ENCODE data around the gene UFC1. TPM values are rescaled to one million over a fixed set of nuclear protein-coding genes. Genes with fewer than 3 reads are reported as not detected.

UFC1 gene
- total and polyA plus RNA-seq, 2 donors (not counting 3 experiments of a cell fraction or from before 2014, with no cell fraction given) = 102 to 149 TPM

DNA sequence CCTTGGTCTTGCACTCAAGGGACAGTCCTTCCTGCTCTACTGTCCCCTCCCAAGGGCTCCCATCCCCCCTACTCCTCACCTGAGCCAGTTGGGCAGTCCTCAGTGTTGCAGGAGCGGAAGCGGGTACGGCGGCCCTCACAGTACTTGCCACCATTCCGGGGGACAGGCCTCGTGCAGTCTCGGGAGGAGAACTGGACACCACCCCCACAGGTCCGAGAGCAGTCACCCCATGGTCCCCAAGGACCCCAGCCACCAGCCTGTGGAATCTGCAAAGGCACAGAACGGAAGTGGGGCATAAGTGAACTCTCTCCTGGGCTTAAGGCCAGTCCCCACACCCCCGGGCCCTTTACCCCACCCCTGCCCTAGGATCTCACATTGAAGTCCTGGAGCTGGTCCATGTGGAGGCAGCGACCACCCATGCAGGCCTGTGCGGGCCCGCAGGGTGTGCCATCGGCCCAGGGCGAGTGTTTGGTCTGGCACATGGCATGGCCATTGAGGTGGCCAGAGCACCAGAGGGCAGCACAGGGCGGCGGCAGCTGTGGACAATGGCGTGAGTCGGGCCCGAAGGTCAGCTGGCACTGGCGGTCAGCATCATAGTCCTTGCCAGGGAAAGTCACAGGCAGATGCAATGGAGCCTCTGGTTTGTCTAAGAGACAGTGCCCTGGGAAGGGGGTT lies 39.9 kb downstream of the UFC1 start:
- TF ChIP-seq MYC (IDR thresholded peaks at IDR 0.05; ENCODE audit: low read depth, low read length) (peak; percentile 49), POLR2A (IDR thresholded peaks at IDR 0.05; ENCODE audit: low read depth, low read length) (no peak)
- TF ChIP-seq, protein P1, sequence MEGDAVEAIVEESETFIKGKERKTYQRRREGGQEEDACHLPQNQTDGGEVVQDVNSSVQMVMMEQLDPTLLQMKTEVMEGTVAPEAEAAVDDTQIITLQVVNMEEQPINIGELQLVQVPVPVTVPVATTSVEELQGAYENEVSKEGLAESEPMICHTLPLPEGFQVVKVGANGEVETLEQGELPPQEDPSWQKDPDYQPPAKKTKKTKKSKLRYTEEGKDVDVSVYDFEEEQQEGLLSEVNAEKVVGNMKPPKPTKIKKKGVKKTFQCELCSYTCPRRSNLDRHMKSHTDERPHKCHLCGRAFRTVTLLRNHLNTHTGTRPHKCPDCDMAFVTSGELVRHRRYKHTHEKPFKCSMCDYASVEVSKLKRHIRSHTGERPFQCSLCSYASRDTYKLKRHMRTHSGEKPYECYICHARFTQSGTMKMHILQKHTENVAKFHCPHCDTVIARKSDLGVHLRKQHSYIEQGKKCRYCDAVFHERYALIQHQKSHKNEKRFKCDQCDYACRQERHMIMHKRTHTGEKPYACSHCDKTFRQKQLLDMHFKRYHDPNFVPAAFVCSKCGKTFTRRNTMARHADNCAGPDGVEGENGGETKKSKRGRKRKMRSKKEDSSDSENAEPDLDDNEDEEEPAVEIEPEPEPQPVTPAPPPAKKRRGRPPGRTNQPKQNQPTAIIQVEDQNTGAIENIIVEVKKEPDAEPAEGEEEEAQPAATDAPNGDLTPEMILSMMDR (IDR thresholded peaks at IDR 0.05; ENCODE audit: extremely low read depth in 1 of 2, insufficient read depth in 1 of 2, low read depth in 1 of 2, low read length in 2 of 2) = peak; percentile 36 to 61
- CTCF ChIA-PET = interaction anchor here (0.7 to 6.2 kb wide), 16 partner anchors 8 to 246 kb away, joined by 3 to 54 read pairs (median 4); partner anchors contain the start of genes NDUFS2, PPOX and TOMM40L
- POLR2A ChIA-PET = interaction anchor here (1.6 kb wide), 1 partner anchor 32 kb away, joined by 5 read pairs; no protein-coding TSS in a partner anchor
- H3K27ac ChIP-seq (ENCODE audit: insufficient read depth, low read depth, low read length) = no peak overlapping the region
- no peak overlapping the region for H3K4me3 ChIP-seq (replicated peaks in 1 of 3; ENCODE audit: insufficient read depth in 1 of 3, low read depth in 1 of 3, low read length in 3 of 3)
- no peak overlapping the region for H3K9ac ChIP-seq (replicated peaks; ENCODE audit: extremely low read depth, insufficient read depth, low read length)
- no peaks in the 10 kb centered on the region for H3K9me1 ChIP-seq (replicated peaks; ENCODE audit: control insufficient read depth, extremely low read depth, insufficient read depth, low read length)
- FAIRE-seq = peak; percentile 70
- H3K9me3 ChIP-seq (replicated peaks; ENCODE audit: control insufficient read depth, insufficient read depth, low read length) = no peaks in the 10 kb centered on the region
- H3K79me2 ChIP-seq (ENCODE audit: control insufficient read depth, insufficient read depth, low read length) = peaks cover 33% of the 10 kb centered on the region
- BruUV-seq (replicated peaks) = no TSS peak
- intact Hi-C loops (cut with micrococcal nuclease) = loop anchor here (2.0 kb wide), 1 partner anchor 97 kb away; no protein-coding TSS in a partner anchor
- H3K36me3 ChIP-seq (ENCODE audit: control insufficient read depth in 2 of 2, extremely low read depth in 1 of 2, insufficient read depth in 2 of 2, low read length in 2 of 2) = peaks cover 3% of the 10 kb centered on the region in 2 experiments
- H4K20me1 ChIP-seq (replicated peaks; ENCODE audit: control insufficient read depth, extremely low read depth, insufficient read depth, low read length) = no peaks in the 10 kb centered on the region
- no peak overlapping the region for H3K4me2 ChIP-seq (ENCODE audit: insufficient read depth, low read length)
- H2AFZ ChIP-seq (ENCODE audit: low read depth, low read length) = no peak overlapping the region
- DNase-seq (ENCODE audit: low read depth, low spot score) = no peak
- dilution Hi-C loops (cut with MboI; ENCODE audit: extremely low pct_ligation_motif_present, low sequenced_read_pairs) = no loop called here
- no peaks in the 10 kb centered on the region for H3K27me3 ChIP-seq (ENCODE audit: control insufficient read depth in 2 of 2, insufficient read depth in 2 of 2, low read length in 2 of 2)
- H3K4me1 ChIP-seq (ENCODE audit: control insufficient read depth, extremely low read depth, insufficient read depth, low read length) = peaks cover 30% of the 10 kb centered on the region

DNA sequence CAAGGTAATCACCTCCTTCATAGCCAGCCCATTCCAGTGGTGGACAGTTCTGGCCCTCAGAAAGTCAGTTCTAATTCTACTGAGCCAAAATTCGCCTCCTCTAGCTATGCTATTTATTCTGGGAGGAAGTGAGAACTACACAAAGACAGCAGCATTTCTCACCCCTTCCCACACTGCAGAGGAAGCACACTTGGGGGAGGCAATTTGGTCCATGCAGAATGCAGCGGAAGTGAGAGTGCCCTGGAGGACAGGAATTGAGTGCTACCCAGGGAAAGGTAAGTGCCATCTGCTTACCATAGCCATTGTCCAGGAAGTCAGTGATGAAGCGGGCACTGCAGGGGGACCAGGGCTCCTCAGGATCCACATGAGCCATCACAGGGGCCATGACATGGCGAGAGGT lies 41.4 kb downstream of the UFC1 start:
- H3K9ac ChIP-seq (replicated peaks; ENCODE audit: extremely low read depth, insufficient read depth, low read length) = no peak overlapping the region
- DNase-seq (ENCODE audit: low read depth, low spot score) (no peak), FAIRE-seq (no peak)
- H3K79me2 ChIP-seq (ENCODE audit: control insufficient read depth, insufficient read depth, low read length) = peaks cover 34% of the 10 kb centered on the region
- H3K4me1 ChIP-seq (ENCODE audit: control insufficient read depth, extremely low read depth, insufficient read depth, low read length) = peaks cover 38% of the 10 kb centered on the region
- ChIA-PET POLR2A (interaction anchor here (0.8 kb wide), 1 partner anchor 11 kb away, joined by 3 read pairs; no protein-coding TSS in a partner anchor), CTCF (no interaction called here)
- TF ChIP-seq GATA2 (IDR thresholded peaks at IDR 0.05; ENCODE audit: insufficient read depth, insufficient read length, low read depth, low read length) (no peak), EZH2 (IDR thresholded peaks at IDR 0.05; ENCODE audit: borderline replicate concordance, low read depth, low read length, severe bottlenecking) (no peak), FOS (IDR thresholded peaks at IDR 0.05; ENCODE audit: borderline replicate concordance, insufficient read depth, low read length) (no peak), JUN (IDR thresholded peaks at IDR 0.05; ENCODE audit: borderline replicate concordance, insufficient read depth, insufficient read length, low read depth) (no peak), MYC (IDR thresholded peaks at IDR 0.05; ENCODE audit: low read depth, low read length) (no peak)
- no TSS peak for BruUV-seq (replicated peaks)
- no peak overlapping the region for H3K4me2 ChIP-seq (ENCODE audit: insufficient read depth, low read length)
- no peaks in the 10 kb centered on the region for H4K20me1 ChIP-seq (replicated peaks; ENCODE audit: control insufficient read depth, extremely low read depth, insufficient read depth, low read length)
- H3K9me3 ChIP-seq (replicated peaks; ENCODE audit: control insufficient read depth, insufficient read depth, low read length) = no peaks in the 10 kb centered on the region
- dilution Hi-C loops (cut with MboI; ENCODE audit: extremely low pct_ligation_motif_present, low sequenced_read_pairs) = no loop called here
- H3K27ac ChIP-seq (ENCODE audit: insufficient read depth, low read depth, low read length) = no peak overlapping the region
- H3K9me1 ChIP-seq (replicated peaks; ENCODE audit: control insufficient read depth, extremely low read depth, insufficient read depth, low read length) = no peaks in the 10 kb centered on the region
- H3K27me3 ChIP-seq (ENCODE audit: control insufficient read depth in 2 of 2, insufficient read depth in 2 of 2, low read length in 2 of 2) = no peaks in the 10 kb centered on the region
- no peak overlapping the region for H3K4me3 ChIP-seq (replicated peaks in 1 of 3; ENCODE audit: insufficient read depth in 1 of 3, low read depth in 1 of 3, low read length in 3 of 3)
- H2AFZ ChIP-seq (ENCODE audit: low read depth, low read length) = no peak overlapping the region
- H3K36me3 ChIP-seq (ENCODE audit: control insufficient read depth in 2 of 2, extremely low read depth in 1 of 2, insufficient read depth in 2 of 2, low read length in 2 of 2) = peaks cover 3% of the 10 kb centered on the region in 2 experiments
- intact Hi-C loops (cut with micrococcal nuclease) = no loop called here

All from endothelial cell of umbilical vein (primary cell).